ENCODE results near the gene TLDC2. TPM values are rescaled to one million over a fixed set of nuclear protein-coding genes. Genes with fewer than 3 reads are reported as not detected.
"Not testable (repeated sequence)": the region's sequence is repeated elsewhere in the genome, so short reads cannot be mapped to it uniquely, and the experiment has no call there.

The TLDC2 gene
- total RNA-seq, 1 donor from 2014 or later, result not detected

GRCh38 chr20:36866681-36867495 is 9.1 kb upstream of the TLDC2 start:
- DNase-seq (ENCODE audit: extremely low read depth, low read depth, low spot score), result no peak

DNA sequence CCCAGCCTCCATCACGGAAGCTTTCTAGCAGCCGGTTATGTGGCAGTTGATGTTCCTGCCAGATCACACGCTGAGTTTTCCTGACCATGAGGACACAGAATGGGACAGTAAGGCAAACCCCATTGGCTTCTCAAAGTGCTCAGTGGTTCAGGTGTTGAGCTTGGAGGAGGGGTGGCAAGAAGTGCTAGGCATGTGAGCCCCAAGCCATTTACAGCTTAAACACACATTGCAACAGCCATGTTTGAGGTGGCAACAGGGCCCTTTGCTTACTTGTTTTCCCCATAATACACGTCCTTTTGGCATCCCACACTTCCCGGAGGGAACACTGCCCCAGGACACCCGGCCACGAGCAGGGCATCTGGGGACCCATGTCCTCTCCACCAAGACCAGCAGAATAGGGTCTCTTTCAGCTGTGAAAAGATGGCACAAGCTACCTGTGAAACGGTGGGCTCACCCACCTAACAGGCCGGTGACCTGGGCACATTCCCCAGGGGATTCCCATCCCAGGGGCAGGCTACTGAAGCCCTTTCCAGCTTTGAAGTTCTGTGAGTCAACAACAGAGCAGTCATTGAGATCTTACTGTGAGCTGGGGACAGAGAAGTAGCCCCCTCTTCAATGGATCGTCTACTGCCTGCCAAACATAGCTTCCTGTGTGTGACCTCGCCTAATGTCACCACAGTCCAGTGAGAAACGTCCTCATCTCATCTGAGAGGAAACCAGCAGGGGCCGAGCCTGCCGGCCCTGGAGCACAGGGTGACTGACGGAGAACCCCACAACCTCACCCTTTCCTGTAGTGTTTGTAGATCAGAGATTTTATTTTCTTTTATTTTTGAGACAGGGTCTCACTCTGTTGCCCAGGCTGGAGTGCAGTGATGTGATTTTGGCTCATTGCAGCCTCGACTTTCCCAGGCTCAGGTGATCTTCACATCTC is 4.0 kb upstream of the TLDC2 start:
- DNase-seq (ENCODE audit: extremely low read depth, low read depth, low spot score), result no peak

DNA sequence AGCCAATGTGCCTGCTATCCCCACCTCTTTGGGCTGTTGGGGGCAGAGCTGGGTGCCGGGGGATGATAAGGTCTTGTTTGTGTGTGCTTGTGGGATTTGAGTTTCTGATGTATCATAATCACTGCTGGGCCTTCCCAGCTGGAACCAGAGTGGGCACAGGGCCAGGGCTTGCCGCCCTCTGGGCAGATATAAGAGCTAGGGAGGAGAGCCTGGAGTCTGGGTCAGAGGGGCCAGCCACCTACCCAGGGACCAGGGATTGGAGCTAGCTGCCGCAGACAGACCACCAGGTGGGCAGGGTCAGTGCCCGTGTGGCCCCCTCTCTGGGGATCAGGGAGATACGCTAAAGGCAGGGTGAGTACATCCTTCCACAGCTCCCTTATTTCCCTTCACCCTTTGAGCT is 3.1 kb upstream of the TLDC2 start:
- no peak for DNase-seq (ENCODE audit: extremely low read depth, low read depth, low spot score)

- DNase-seq (ENCODE audit: extremely low read depth, low read depth, low spot score), result no peak
Measured at GRCh38 chr20:36873498-36874189, 2.3 kb upstream of the TLDC2 start.

GRCh38 chr20:36875093-36875492 is 845 bp upstream of the TLDC2 start:
- not testable (repeated sequence) for DNase-seq (ENCODE audit: extremely low read depth, low read depth, low spot score)

GRCh38 chr20:36876473-36876833 is 515 bp downstream of the TLDC2 start:
- DNase-seq (ENCODE audit: extremely low read depth, low read depth, low spot score), result no peak

DNA sequence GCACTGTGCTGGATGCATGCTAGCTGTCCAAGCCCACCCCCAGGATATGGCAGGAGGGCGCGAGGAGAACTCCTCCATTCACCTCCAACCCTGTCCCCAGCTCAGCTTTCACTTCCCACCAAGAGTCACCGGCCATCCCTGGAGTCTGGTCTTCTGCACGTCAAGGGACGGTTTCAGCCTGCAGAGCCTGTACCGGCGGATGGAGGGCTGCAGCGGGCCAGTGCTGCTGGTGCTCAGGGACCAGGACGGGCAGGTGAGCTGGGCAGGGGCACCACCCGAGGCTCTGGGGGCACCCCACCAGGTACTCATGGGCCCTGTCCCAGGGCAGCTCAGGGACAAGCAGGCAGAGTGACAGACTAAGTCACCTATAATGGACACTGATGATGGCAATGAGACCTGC is 3.0 kb downstream of the TLDC2 start:
- no peak for DNase-seq (ENCODE audit: extremely low read depth, low read depth, low spot score)

- DNase-seq (ENCODE audit: extremely low read depth, low read depth, low spot score), result no peak
Measured at GRCh38 chr20:36880741-36881250, 4.9 kb downstream of the TLDC2 start.

DNA sequence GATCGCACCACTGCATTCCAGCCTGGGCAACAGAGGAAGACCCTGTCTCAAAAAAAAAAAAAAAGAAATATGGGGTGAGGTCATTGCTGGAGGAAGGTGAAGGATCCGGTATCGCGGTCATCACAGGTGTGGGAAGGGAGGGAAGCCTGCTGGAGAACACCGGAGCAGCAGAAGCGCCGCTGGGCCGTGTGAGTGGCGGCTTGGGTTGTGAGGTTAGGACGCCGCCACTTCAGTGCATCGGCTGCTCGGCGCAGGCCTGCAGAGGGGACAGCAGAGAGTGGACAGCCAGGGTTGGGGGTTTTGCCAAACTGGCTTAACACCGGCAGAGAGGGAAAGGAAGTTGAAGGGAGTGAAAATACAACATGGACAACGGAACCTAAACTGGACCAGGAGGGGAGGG is 5.4 kb downstream of the TLDC2 start:
- no peak for DNase-seq (ENCODE audit: extremely low read depth, low read depth, low spot score)

DNA sequence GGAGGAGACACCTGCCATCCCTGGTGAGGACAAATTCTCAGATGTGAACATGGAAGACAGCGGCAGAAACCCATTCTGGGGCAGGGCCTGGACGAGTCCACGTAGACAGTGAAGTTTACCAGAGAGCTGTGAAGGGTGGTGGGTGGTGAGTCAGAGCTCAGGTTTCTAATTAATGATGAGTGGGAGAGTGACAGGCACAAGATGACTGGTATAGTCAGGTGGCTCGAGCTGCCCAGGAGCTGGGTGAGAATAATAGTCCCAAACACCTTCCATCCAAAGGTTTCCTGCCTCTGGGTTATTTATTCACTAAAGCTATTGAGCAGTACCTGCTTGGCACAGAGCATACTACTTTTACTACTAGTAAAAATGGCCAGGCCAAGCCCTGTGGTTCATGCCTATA is 6.0 kb downstream of the TLDC2 start:
- DNase-seq (ENCODE audit: extremely low read depth, low read depth, low spot score), result no peak

DNA sequence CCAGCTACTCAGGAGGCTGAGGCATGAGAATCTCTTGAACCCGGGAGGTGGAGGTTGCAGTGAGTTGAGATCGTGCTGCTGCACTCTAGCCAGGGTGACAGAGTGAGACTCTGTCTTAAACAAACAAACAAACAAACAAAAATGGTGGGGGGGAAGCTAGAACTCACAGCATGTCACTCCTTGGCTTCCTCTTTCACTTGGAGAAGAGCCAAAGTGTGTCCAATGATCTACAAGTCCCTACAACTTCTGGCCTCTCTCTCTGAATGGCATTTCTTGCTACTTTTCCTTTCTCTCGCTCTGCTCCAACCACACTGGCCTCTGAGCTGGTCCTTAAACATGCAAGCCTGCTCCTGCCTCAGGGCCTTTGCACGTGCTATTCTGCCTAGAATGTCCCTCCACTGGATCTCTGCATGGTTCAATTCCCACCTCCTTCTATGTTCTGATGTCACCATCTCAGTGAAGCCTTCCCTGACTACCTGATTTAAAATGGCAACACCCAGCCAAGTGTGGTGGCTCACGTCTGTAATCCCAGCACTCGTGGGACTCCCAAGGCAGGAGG is 8.1 kb downstream of the TLDC2 start:
- DNase-seq (ENCODE audit: extremely low read depth, low read depth, low spot score), result no peak

GRCh38 chr20:36885356-36885755 is 9.4 kb downstream of the TLDC2 start:
- no peak for DNase-seq (ENCODE audit: extremely low read depth, low read depth, low spot score)

GRCh38 chr20:36886859-36887751 is 11.2 kb downstream of the TLDC2 start:
- peak; percentile 16 for DNase-seq (ENCODE audit: extremely low read depth, low read depth, low spot score)

DNA sequence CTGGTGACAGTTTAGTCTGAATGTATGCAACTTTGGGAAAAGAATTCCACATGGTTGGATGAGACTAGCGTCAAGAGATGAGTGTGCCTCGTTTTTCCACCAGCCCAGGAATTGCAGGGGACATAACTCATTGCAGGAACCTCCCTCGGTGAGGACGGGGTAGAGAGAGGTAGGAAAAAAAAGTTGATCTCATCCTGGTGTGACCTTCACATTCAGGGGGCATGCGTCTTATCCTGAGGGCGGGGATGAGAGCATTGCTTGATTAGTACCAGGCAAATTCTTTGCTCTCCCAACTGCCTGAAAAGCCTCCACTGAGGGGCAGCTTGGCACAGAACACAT is 11.8 kb downstream of the TLDC2 start:
- no peak for DNase-seq (ENCODE audit: extremely low read depth, low read depth, low spot score)

- DNase-seq (ENCODE audit: extremely low read depth, low read depth, low spot score), result no peak
Measured at GRCh38 chr20:36888880-36889516, 13.1 kb downstream of the TLDC2 start.

GRCh38 chr20:36890586-36890985 is 14.6 kb downstream of the TLDC2 start:
- DNase-seq (ENCODE audit: extremely low read depth, low read depth, low spot score), result no peak

DNA sequence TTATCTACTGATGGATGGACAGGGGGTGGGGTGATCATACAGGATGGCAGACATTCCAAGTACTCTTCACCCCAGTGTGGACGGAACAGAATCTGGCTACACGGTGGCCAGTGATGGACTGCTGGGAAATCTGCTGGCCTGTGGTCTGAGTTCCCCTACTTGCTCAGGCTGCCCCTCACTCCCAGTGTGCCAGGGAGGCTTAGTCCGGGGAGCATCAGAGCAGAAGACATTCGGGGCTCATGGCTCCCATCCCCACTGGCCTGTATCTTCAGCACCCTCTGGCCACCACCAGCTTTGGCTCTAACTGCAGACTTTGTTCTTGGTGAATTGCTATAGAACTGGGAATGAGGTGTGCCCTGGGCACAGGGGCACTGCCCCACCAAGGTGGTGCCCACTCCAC is 15.3 kb downstream of the TLDC2 start:
- DNase-seq (ENCODE audit: extremely low read depth, low read depth, low spot score), result no peak

DNA sequence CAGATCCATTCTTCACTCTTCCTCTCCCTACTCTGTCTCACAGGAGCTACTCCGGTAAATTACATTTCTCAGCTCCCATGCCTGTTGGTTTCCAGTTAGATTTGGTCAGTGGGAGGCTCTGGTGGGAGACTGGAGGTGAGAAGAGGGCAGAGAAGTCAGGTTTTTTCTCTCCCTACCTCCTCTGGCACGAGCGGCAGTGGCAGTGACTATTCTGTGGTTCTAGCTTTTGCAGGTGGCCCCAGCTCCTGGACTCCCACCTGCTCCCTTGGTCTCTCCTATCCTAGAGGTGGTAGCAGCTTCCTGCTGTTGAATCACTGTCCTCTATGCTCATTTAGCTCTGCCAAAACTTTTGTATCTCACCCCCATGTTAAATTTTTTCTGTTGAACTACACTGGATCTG is 17.9 kb downstream of the TLDC2 start:
- no peak for DNase-seq (ENCODE audit: extremely low read depth, low read depth, low spot score)

DNA sequence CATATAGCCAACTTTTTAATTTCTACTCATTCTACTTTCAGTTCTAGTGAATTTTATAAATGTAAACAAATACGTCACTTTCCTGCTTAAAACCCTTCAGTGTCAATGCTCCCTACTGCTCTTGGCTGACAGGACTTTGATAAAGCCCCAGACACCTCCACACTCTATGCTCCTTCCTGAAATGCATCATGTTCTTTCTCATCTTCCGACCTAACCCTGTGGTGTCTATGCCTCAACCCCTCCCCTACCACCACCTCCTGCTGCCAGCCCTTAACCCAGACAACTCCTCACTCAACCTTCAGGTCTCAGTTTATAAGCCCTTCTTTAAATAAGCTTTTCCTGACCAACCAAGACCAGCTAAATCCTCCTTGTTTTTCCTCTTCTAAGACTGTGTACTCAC is 19.1 kb downstream of the TLDC2 start:
- no peak for DNase-seq (ENCODE audit: extremely low read depth, low read depth, low spot score)

Data from glomerular endothelial cell (primary cell).